Measurements from ENCODE around the gene ATP11A. TPM values are rescaled to one million over a fixed set of nuclear protein-coding genes. Genes with fewer than 3 reads are reported as not detected.

Gene ATP11A
- total and polyA plus RNA-seq, 9 of the 15 experiments (the other 6 are each of a cell fraction or from before 2014, with no cell fraction given): 0.38 to 34.2 (median 4.2) TPM

DNA sequence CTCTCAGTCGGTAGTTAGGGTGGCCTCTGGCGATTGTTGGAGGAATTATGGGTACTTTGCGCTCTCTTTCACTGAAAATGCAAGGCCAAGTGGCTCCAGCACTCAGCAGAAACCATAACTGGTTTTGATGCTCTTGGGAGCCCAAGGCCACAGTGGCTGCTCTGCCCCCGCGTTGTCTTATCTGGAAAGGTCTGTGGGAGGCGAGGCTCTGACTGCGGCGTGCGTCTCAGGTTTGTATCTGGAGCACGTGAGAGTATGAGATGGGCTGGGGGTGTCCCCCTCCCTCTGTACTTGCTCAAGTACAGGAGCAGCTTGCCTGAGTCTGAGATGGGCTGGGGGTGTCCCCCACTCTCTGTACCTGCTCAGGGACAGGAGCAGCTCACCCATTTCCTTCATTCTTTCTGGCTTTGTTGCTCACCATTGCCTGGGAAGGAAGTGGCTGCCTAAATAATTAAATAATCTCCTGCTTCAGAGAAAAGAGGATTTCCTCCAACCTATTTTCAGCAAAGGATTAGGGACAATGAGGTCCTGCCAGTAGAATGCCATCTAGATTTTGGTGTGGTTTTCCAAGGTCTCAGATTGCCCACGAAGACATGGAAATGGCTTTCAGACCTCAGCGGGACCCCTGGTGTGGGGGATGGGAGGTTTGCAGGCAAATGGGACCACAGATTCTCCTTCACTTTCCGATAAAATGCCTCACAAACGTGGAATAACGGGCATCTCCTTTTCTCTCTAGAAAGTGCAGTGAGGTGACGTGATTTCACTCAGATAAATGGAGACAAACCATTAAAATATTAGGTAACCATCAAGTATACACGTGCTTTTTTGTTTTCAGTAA is 14.7 kb downstream of the ATP11A start:
- WGBS (ENCODE audit: insufficient coverage, low coverage, missing lambda C conversion rate): 15% methylated on average over 11 of the region's 17 CpGs
- DNase-seq (ENCODE audit: extremely low read depth in 1 of 4, low spot score in 3 of 4) (peak; percentile 38 to 78 (median 53)), ATAC-seq (peak; percentile 80), FAIRE-seq (peak; percentile 70)
- in situ Hi-C loops (cut with MboI) (no loop called here), intact Hi-C loops (cut with micrococcal nuclease) (no loop called here)
- ChIA-PET CTCF (ENCODE audit: low intra/inter-chr PET ratio) (no interaction called here), POLR2A (no interaction called here)
- H3K4me1 ChIP-seq (replicated peaks in 1 of 2; ENCODE audit: control insufficient read depth in 2 of 2, insufficient read depth in 2 of 2, low read length in 2 of 2): peaks cover 54 to 56% of the 10 kb centered on the region in 2 experiments
- H3K4me3 ChIP-seq: no peak overlapping the region
- no peak overlapping the region for H2AFZ ChIP-seq (ENCODE audit: low read depth, low read length)
- no peaks in the 10 kb centered on the region for H3K27me3 ChIP-seq (ENCODE audit: control insufficient read depth in 2 of 2, insufficient read depth in 2 of 2, low read length in 2 of 2)
- H3K79me2 ChIP-seq (ENCODE audit: control insufficient read depth, insufficient read depth, low read length): peaks cover 81% of the 10 kb centered on the region
- peaks cover 36% of the 10 kb centered on the region for H4K20me1 ChIP-seq (replicated peaks; ENCODE audit: control insufficient read depth, insufficient read depth, low read length)
- H3K36me3 ChIP-seq (ENCODE audit: control insufficient read depth, insufficient read depth, low read length): peaks cover 10% of the 10 kb centered on the region; the same call in 1 of the 3 replicates
- no TSS peak for BruUV-seq (replicated peaks)
- H3K4me2 ChIP-seq (ENCODE audit: insufficient read depth, low read length): peak overlapping the region; percentile 32
- no peaks in the 10 kb centered on the region for H3K9me3 ChIP-seq (replicated peaks; ENCODE audit: control insufficient read depth, insufficient read depth, low read depth, low read length)
- H3K9ac ChIP-seq (ENCODE audit: insufficient read depth in 1 of 2, low read depth in 2 of 2, low read length in 2 of 2): peak overlapping the region in 1 of 2 experiments; percentile 35; a peak in 1 of 4 replicates
- H3K9me1 ChIP-seq (ENCODE audit: control insufficient read depth, insufficient read depth, low read length): peaks cover 13% of the 10 kb centered on the region
- no peak overlapping the region for H3K27ac ChIP-seq (ENCODE audit: extremely low read depth, low read depth, low read length)
- TF ChIP-seq MYC (IDR thresholded peaks at IDR 0.05; ENCODE audit: low read depth, low read length) (peak; percentile 57; the same call in 1 of the 2 replicates), MYC (CRISPR knock-in tag; IDR thresholded peaks at IDR 0.05; ENCODE audit: borderline replicate concordance, low read depth) (no peak), MAZ (CRISPR knock-in tag; conservative IDR thresholded peaks at IDR 0.05 in 1 of 2, IDR thresholded peaks at IDR 0.05 in 1 of 2) (0 out of 4 replicates have a peak, but pooled peaks of 1 of the 2 experiments have one; percentile 13), RBM39 (optimal IDR thresholded peaks at IDR 0.05; ENCODE audit: low read depth, low read length) (no peak), LEF1 (IDR thresholded peaks at IDR 0.05) (peak; percentile 66; the same call in 1 of the 2 replicates), SMAD4 (CRISPR knock-in tag; conservative IDR thresholded peaks at IDR 0.05) (0 out of 2 replicates have a peak, but pooled peaks have one; percentile 27)
- TF ChIP-seq, protein P1, sequence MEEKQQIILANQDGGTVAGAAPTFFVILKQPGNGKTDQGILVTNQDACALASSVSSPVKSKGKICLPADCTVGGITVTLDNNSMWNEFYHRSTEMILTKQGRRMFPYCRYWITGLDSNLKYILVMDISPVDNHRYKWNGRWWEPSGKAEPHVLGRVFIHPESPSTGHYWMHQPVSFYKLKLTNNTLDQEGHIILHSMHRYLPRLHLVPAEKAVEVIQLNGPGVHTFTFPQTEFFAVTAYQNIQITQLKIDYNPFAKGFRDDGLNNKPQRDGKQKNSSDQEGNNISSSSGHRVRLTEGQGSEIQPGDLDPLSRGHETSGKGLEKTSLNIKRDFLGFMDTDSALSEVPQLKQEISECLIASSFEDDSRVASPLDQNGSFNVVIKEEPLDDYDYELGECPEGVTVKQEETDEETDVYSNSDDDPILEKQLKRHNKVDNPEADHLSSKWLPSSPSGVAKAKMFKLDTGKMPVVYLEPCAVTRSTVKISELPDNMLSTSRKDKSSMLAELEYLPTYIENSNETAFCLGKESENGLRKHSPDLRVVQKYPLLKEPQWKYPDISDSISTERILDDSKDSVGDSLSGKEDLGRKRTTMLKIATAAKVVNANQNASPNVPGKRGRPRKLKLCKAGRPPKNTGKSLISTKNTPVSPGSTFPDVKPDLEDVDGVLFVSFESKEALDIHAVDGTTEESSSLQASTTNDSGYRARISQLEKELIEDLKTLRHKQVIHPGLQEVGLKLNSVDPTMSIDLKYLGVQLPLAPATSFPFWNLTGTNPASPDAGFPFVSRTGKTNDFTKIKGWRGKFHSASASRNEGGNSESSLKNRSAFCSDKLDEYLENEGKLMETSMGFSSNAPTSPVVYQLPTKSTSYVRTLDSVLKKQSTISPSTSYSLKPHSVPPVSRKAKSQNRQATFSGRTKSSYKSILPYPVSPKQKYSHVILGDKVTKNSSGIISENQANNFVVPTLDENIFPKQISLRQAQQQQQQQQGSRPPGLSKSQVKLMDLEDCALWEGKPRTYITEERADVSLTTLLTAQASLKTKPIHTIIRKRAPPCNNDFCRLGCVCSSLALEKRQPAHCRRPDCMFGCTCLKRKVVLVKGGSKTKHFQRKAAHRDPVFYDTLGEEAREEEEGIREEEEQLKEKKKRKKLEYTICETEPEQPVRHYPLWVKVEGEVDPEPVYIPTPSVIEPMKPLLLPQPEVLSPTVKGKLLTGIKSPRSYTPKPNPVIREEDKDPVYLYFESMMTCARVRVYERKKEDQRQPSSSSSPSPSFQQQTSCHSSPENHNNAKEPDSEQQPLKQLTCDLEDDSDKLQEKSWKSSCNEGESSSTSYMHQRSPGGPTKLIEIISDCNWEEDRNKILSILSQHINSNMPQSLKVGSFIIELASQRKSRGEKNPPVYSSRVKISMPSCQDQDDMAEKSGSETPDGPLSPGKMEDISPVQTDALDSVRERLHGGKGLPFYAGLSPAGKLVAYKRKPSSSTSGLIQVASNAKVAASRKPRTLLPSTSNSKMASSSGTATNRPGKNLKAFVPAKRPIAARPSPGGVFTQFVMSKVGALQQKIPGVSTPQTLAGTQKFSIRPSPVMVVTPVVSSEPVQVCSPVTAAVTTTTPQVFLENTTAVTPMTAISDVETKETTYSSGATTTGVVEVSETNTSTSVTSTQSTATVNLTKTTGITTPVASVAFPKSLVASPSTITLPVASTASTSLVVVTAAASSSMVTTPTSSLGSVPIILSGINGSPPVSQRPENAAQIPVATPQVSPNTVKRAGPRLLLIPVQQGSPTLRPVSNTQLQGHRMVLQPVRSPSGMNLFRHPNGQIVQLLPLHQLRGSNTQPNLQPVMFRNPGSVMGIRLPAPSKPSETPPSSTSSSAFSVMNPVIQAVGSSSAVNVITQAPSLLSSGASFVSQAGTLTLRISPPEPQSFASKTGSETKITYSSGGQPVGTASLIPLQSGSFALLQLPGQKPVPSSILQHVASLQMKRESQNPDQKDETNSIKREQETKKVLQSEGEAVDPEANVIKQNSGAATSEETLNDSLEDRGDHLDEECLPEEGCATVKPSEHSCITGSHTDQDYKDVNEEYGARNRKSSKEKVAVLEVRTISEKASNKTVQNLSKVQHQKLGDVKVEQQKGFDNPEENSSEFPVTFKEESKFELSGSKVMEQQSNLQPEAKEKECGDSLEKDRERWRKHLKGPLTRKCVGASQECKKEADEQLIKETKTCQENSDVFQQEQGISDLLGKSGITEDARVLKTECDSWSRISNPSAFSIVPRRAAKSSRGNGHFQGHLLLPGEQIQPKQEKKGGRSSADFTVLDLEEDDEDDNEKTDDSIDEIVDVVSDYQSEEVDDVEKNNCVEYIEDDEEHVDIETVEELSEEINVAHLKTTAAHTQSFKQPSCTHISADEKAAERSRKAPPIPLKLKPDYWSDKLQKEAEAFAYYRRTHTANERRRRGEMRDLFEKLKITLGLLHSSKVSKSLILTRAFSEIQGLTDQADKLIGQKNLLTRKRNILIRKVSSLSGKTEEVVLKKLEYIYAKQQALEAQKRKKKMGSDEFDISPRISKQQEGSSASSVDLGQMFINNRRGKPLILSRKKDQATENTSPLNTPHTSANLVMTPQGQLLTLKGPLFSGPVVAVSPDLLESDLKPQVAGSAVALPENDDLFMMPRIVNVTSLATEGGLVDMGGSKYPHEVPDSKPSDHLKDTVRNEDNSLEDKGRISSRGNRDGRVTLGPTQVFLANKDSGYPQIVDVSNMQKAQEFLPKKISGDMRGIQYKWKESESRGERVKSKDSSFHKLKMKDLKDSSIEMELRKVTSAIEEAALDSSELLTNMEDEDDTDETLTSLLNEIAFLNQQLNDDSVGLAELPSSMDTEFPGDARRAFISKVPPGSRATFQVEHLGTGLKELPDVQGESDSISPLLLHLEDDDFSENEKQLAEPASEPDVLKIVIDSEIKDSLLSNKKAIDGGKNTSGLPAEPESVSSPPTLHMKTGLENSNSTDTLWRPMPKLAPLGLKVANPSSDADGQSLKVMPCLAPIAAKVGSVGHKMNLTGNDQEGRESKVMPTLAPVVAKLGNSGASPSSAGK (IDR thresholded peaks at IDR 0.05): peak; percentile 36; the same call in 1 of the 2 replicates
